ENCODE data around the gene ABTB2. TPM values are rescaled to one million over a fixed set of nuclear protein-coding genes. Genes with fewer than 3 reads are reported as not detected.

ABTB2 gene
- total and polyA plus RNA-seq, 2 experiments from 2014 or later, result 8.7 to 9.9 TPM

- TF ChIP-seq EZH2phosphoT487 (IDR thresholded peaks at IDR 0.05; ENCODE audit: insufficient read depth, low read depth), result no peak
- TF ChIP-seq EZH2 (IDR thresholded peaks at IDR 0.05; ENCODE audit: insufficient read depth, poor library complexity, severe bottlenecking), result no peak
- H3K79me2 ChIP-seq (ENCODE audit: insufficient read depth), result no peaks in the 10 kb centered on the region
- no peaks in the 10 kb centered on the region for H3K36me3 ChIP-seq (ENCODE audit: low read depth)
- no peak overlapping the region for H2AFZ ChIP-seq
- H3K9ac ChIP-seq, result no peak overlapping the region
- no peak overlapping the region for H3K27ac ChIP-seq
- no peak overlapping the region for H3K4me3 ChIP-seq
- H3F3A ChIP-seq (ENCODE audit: insufficient read depth), result peaks cover 10% of the 10 kb centered on the region
- no peaks in the 10 kb centered on the region for H3K9me2 ChIP-seq (ENCODE audit: insufficient read depth)
- DNase-seq, result no peak
- peaks cover 6% of the 10 kb centered on the region for H3K4me1 ChIP-seq (ENCODE audit: insufficient read depth)
- no peaks in the 10 kb centered on the region for H3K9me3 ChIP-seq (ENCODE audit: low read depth)
- in situ Hi-C loops (cut with MboI), result no loop called here
- 96% methylated on average over 14 to 16 of the region's 16 CpGs for WGBS, 2 experiments (ENCODE audit: low coverage in 1 of 2, low lambda C conversion rate in 2 of 2, missing lambda C conversion rate in 2 of 2)
- no peak overlapping the region for H3K4me2 ChIP-seq (ENCODE audit: unreplicated experiment)
- H3K27me3 ChIP-seq (replicated peaks; ENCODE audit: insufficient read depth), result no peaks in the 10 kb centered on the region
- no peaks in the 10 kb centered on the region for H4K20me1 ChIP-seq (ENCODE audit: insufficient read depth)
Measured at GRCh38 chr11:34197256-34197655, 160.6 kb downstream of the ABTB2 start.

GRCh38 chr11:34194576-34195335, 163.1 kb downstream of the ABTB2 start:
- Histone ChIP-seq H3K27ac (no peak overlapping the region), H3K4me3 (no peak overlapping the region), H3K9me2 (ENCODE audit: insufficient read depth) (no peaks in the 10 kb centered on the region), H3K9ac (no peak overlapping the region), H3F3A (ENCODE audit: insufficient read depth) (peaks cover 27% of the 10 kb centered on the region), H4K20me1 (ENCODE audit: insufficient read depth) (no peaks in the 10 kb centered on the region), H3K36me3 (ENCODE audit: low read depth) (no peaks in the 10 kb centered on the region), H3K79me2 (ENCODE audit: insufficient read depth) (no peaks in the 10 kb centered on the region), H3K4me2 (ENCODE audit: unreplicated experiment) (no peak overlapping the region), H3K9me3 (ENCODE audit: low read depth) (no peaks in the 10 kb centered on the region), H3K27me3 (replicated peaks; ENCODE audit: insufficient read depth) (no peaks in the 10 kb centered on the region), H2AFZ (no peak overlapping the region), H3K4me1 (ENCODE audit: insufficient read depth) (peaks cover 12% of the 10 kb centered on the region)
- DNase-seq, result no peak
- 80 to 82% methylated on average over 12 of the region's 13 CpGs for WGBS, 2 experiments (ENCODE audit: low coverage in 1 of 2, low lambda C conversion rate in 2 of 2, missing lambda C conversion rate in 2 of 2)
- in situ Hi-C loops (cut with MboI), result no loop called here
- TF ChIP-seq EZH2 (IDR thresholded peaks at IDR 0.05; ENCODE audit: insufficient read depth, poor library complexity, severe bottlenecking) (no peak), EZH2phosphoT487 (IDR thresholded peaks at IDR 0.05; ENCODE audit: insufficient read depth, low read depth) (no peak)

GRCh38 chr11:34192481-34193401, 165.1 kb downstream of the ABTB2 start:
- Histone ChIP-seq H3K9me2 (ENCODE audit: insufficient read depth) (no peaks in the 10 kb centered on the region), H3K4me1 (ENCODE audit: insufficient read depth) (peaks cover 12% of the 10 kb centered on the region), H3K9me3 (ENCODE audit: low read depth) (no peaks in the 10 kb centered on the region), H3K4me3 (peak overlapping the region; percentile 68), H3K9ac (peak overlapping the region; percentile 84), H3K27me3 (replicated peaks; ENCODE audit: insufficient read depth) (no peaks in the 10 kb centered on the region), H3K27ac (peak overlapping the region; percentile 97), H3K79me2 (ENCODE audit: insufficient read depth) (no peaks in the 10 kb centered on the region), H3K36me3 (ENCODE audit: low read depth) (no peaks in the 10 kb centered on the region), H3K4me2 (ENCODE audit: unreplicated experiment) (peak overlapping the region; percentile 78), H2AFZ (peak overlapping the region; percentile 82), H3F3A (ENCODE audit: insufficient read depth) (peaks cover 27% of the 10 kb centered on the region), H4K20me1 (ENCODE audit: insufficient read depth) (no peaks in the 10 kb centered on the region)
- DNase-seq, result peak; percentile 98
- in situ Hi-C loops (cut with MboI), result no loop called here
- no peak for TF ChIP-seq EZH2phosphoT487 (IDR thresholded peaks at IDR 0.05; ENCODE audit: insufficient read depth, low read depth)
- no peak for TF ChIP-seq EZH2 (IDR thresholded peaks at IDR 0.05; ENCODE audit: insufficient read depth, poor library complexity, severe bottlenecking)
- WGBS, 2 experiments (ENCODE audit: low coverage in 1 of 2, low lambda C conversion rate in 2 of 2, missing lambda C conversion rate in 2 of 2), result 7 to 8% methylated on average over 13 to 14 of the region's 14 CpGs

- no peaks in the 10 kb centered on the region for H4K20me1 ChIP-seq (ENCODE audit: insufficient read depth)
- 62 to 64% methylated on average over 5 of the region's 5 CpGs for WGBS, 2 experiments (ENCODE audit: low coverage in 1 of 2, low lambda C conversion rate in 2 of 2, missing lambda C conversion rate in 2 of 2)
- no peaks in the 10 kb centered on the region for H3K27me3 ChIP-seq (replicated peaks; ENCODE audit: insufficient read depth)
- peaks cover 27% of the 10 kb centered on the region for H3F3A ChIP-seq (ENCODE audit: insufficient read depth)
- DNase-seq, result peak; percentile 49
- no peak overlapping the region for H2AFZ ChIP-seq
- peak overlapping the region; percentile 78 for H3K4me2 ChIP-seq (ENCODE audit: unreplicated experiment)
- in situ Hi-C loops (cut with MboI), result no loop called here
- no peaks in the 10 kb centered on the region for H3K9me2 ChIP-seq (ENCODE audit: insufficient read depth)
- TF ChIP-seq EZH2phosphoT487 (IDR thresholded peaks at IDR 0.05; ENCODE audit: insufficient read depth, low read depth), result no peak
- TF ChIP-seq EZH2 (IDR thresholded peaks at IDR 0.05; ENCODE audit: insufficient read depth, poor library complexity, severe bottlenecking), result no peak
- H3K4me3 ChIP-seq, result no peak overlapping the region
- no peak overlapping the region for H3K9ac ChIP-seq
- peaks cover 12% of the 10 kb centered on the region for H3K4me1 ChIP-seq (ENCODE audit: insufficient read depth)
- H3K36me3 ChIP-seq (ENCODE audit: low read depth), result no peaks in the 10 kb centered on the region
- no peaks in the 10 kb centered on the region for H3K79me2 ChIP-seq (ENCODE audit: insufficient read depth)
- H3K9me3 ChIP-seq (ENCODE audit: low read depth), result no peaks in the 10 kb centered on the region
- H3K27ac ChIP-seq, result peak overlapping the region; percentile 97
Measured at GRCh38 chr11:34191578-34191977, 166.2 kb downstream of the ABTB2 start.

All from GM23248 (cell line).